ENCODE results near the gene CEP104. TPM values are rescaled to one million over a fixed set of nuclear protein-coding genes. Genes with fewer than 3 reads are reported as not detected.

The CEP104 gene
- total RNA-seq, 2 experiments from 2014 or later = 33.6 to 35.5 TPM

GRCh38 chr1:3762151-3762872 lies 94.7 kb downstream of the CEP104 start:
- no peak for DNase-seq
- intact Hi-C loops (cut with DNase I, micrococcal nuclease) = no loop called here
- no peaks in the 10 kb centered on the region for H3K4me1 Mint-ChIP-seq
- H3K27me3 Mint-ChIP-seq = peaks cover 14% of the 10 kb centered on the region
- H3K4me3 Mint-ChIP-seq = no peak overlapping the region
- ChIA-PET CTCF (no interaction called here), POLR2A (no interaction called here)
- H3K27ac Mint-ChIP-seq = no peak overlapping the region
- H3K9me3 Mint-ChIP-seq (ENCODE audit: low read depth) = no peaks in the 10 kb centered on the region
- ATAC-seq = no peak
- H3K36me3 Mint-ChIP-seq (ENCODE audit: low read depth) = no peaks in the 10 kb centered on the region

Other genes starting within 250 kb of the CEP104 start
- 1 to 10 TPM; 2.6 to 4.5 TPM for gene MEGF6, start 245.7 kb downstream of the CEP104 start, total RNA-seq
- 1 to 10 TPM; 6.7 to 7.2 TPM for gene TPRG1L, start 232.2 kb downstream of the CEP104 start, total RNA-seq
- gene WRAP73, start 207.1 kb downstream of the CEP104 start, total RNA-seq = 10 to 100 TPM; 26.3 to 28.9 TPM
- under 1 TPM; 0.32 to 0.40 TPM for gene TP73, start 204.7 kb downstream of the CEP104 start, total RNA-seq
- gene CCDC27, start 104.8 kb downstream of the CEP104 start, total RNA-seq = not detected
- 1 to 10 TPM; 3.0 to 4.2 TPM for gene SMIM1, start 84.5 kb downstream of the CEP104 start, total RNA-seq
- gene LRRC47, start 60.7 kb downstream of the CEP104 start, total RNA-seq = 10 to 100 TPM; 34.8 to 38.7 TPM
- gene DFFB, start 265 bp upstream of the CEP104 start, total RNA-seq = 1 to 10 TPM; 7.2 to 8.4 TPM
- 10 to 100 TPM; 39.8 to 49.4 TPM for gene C1orf174, start 43.1 kb upstream of the CEP104 start, total RNA-seq

Measured in activated CD4-positive, alpha-beta T cell treated with anti-CD3 and anti-CD28 coated beads for 36 hours (primary cell).